GDM1 (cell line): ENCODE results near the gene TRPV2.

Experiments used
- DNase-seq: peaks from one replicate; lab custom pipeline; 2025; lab: John Stamatoyannopoulos, UW

Gene TRPV2

DNA sequence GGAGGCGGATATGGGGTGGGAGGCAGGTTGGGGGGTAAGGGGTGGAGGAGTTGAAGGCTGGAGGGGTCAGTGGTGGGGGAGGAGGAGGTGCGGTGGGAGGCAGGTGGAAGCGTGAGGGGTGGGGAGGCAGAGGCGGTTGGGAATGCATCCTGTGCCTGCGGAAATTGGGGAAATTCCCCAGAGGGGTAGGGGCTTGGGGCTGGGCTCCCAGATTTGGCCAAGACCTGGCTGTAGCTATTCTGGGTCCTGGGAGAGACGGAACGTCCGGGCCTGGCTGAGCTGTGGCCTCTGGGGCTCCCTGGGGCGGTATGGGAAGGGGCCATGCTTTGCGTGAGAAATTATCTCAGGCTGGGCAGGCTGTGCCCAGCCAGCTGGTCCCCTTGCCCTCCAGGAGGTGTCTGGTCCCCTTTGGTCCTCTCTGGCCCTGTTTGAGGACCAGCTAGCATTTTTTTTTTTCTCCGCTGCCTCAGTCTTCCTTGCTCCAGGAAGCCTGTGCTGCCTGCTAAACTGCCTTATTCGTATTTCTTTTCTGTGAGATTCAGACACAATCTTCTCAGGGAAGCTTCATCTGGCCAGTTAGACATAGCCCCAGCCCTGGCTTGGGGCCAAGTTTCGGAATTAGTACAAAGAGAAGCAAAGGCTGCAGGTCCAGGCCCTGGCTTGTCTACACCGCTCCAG is 7.3 kb upstream of the TRPV2 start:
- DNase-seq, result no peak

DNA sequence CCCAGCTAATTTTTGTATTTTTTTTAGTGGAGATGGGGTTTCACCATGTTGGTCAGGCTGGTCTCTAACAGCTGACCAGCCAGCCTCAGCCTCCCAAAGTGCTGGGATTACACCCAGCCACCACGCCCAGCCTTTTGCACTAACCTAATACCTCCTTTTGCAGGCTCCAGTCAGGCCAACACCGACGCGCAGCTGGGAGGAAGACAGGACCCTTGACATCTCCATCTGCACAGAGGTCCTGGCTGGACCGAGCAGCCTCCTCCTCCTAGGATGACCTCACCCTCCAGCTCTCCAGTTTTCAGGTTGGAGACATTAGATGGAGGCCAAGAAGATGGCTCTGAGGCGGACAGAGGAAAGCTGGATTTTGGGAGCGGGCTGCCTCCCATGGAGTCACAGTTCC is 2.0 kb downstream of the TRPV2 start:
- no peak for DNase-seq

DNA sequence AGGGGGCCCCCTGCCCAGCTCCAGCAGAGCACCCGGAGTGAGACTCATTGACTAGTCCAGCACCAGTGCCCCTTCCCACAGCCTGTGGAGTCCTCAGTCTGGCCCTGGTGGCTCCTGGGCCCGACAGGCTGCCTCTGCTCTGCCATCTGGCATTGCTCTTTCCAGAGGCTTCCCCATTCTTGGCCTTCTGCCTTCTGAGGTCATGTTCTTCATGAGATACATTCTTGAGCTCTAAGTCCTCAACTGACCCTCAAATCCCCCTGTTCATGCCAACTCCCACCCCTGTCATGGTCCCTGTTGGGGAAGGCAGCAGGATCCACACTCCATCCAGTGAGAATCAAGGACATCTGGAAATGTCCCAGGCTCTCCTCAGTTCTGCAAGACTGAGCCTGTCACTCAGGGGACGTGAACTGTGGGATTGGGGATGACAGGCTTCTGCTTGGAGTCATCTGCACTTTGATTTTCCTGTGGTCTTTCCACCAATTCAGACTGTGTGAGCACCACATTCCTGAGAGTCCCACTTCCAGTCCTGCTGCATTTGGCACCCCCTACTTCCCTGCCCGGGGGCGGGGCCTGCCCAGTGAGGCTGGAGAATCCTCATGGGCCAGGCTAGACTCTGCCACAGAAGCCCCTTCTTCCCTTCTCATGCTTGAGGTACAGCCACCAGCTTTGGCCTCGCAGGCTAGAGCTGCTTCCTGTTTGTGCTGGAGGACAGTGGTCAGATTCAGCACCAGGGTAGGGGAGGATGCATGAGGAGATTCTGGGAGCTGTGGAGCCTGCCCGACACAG is 2.7 kb downstream of the TRPV2 start:
- no peak for DNase-seq

DNA sequence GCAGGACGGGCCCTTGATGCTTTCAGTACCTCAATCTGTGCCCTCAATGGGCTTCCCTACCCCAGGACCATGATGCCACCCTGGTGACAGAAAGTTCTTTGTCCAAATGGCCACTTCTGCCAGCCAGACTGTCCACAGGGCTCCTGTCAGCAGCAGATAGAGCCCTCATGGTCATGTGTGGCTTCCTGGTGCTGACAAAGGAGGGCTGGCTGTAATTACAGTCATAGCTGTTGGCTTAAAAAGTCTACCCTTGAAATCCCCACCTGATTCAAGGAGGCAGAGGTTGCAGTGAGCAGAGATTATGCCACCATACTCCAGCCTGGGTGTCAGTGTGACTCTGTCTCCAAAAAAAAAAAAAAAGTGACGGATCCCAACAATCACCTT is 3.3 kb downstream of the TRPV2 start:
- DNase-seq, result no peak

DNA sequence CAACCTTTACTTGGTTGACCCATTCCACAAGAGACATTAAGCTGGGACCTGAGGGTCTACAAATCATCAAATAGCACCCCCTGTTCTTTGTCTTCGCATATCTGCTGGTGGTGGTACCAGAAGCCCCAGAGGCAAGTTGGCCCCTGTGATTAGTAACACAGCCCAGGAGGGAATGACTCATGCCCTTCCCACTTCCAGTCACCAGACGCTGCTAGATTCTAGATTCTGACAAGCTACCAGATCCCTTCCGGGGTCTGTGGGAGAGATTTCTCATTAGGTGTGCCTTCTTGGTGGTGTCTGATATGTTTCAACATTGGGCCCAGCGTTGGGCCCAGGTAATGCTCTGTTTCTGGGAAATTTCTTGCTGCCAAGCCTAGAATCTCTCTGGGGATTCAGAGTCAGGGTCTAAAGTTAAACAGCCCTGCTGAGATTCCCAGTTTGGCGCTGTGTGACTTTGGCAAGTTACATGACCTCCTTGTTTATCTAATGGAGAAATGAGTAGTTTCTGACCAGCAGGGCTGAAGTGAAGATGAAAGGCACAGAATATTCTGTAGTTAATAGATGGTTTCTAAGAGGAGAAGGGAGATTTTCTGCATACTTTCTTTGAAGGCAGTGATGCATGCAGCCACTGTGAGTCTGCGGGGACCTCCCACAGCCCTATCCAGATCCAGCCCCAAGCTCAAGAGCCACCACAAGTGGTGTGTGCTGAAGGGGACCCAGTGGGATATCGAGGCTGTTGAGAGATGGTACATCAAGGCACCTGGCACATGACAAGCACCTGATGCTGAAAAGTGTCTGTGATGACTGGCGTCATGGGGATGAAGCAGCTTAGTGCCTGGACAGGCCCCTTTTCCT is 3.9 kb downstream of the TRPV2 start:
- no peak for DNase-seq

DNA sequence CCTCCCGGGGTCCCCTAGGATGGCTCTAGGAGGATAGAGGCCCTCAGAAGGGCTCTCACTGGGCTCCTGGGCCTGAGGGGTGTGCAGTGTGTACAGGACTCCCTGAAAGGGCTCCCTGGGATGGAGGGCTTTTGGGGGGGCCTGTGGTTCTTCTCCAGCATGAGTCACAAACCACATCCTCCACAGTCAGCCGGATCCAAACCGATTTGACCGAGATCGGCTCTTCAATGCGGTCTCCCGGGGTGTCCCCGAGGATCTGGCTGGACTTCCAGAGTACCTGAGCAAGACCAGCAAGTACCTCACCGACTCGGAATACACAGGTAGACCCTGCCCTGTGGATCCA is 4.5 kb downstream of the TRPV2 start:
- DNase-seq, result peak; percentile 23

DNA sequence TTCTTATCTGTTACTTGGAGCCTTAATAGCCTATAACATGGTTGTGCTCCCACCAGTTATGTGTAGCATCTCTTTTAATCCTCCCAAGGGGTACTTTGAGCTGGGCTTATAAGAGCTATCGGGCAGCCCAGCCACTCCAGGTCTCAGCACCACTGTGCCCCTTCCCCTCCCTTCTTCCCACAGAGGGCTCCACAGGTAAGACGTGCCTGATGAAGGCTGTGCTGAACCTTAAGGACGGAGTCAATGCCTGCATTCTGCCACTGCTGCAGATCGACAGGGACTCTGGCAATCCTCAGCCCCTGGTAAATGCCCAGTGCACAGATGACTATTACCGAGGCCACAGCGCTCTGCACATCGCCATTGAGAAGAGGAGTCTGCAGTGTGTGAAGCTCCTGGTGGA is 7.0 kb downstream of the TRPV2 start:
- DNase-seq, result no peak

DNA sequence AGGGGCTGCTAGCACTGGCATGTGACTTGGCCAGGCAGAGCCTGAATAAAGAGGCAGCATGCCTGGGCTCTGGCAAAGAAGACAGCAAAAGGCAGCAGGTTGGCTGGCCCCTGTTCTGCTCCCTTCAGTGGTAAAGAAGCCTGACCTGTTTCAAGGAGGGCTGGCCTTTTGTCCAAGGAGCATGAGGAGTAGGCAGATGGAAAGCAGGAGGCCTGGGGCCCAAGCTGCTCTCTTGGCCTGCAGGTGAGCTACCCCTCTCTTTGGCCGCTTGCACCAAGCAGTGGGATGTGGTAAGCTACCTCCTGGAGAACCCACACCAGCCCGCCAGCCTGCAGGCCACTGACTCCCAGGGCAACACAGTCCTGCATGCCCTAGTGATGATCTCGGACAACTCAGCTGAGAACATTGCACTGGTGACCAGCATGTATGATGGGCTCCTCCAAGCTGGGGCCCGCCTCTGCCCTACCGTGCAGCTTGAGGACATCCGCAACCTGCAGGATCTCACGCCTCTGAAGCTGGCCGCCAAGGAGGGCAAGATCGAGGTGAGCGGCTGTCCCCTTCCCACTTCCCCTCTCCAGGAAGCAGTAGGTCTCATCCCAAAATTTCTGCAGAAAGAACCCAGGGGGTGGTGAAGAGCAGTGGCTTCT is 8.0 kb downstream of the TRPV2 start:
- no peak for DNase-seq

DNA sequence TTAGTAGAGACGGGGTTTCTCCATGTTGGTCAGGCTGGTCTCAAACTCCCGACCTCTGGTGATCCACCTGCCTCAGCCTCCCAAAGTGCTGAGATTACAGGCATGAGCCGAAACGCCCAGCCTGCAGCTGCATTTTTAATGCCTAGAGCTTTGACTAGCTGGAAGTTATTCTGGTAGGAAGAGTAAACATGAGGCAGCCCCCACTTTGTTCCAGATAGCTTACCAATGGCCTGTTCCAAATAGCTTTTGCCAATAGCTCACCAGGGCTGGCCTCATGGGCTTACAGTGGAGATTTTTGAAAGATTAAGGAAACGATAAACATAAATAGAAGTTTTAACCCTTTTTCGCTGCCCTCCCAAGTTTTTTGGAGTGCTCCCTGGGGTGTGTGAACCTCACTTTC is 9.8 kb downstream of the TRPV2 start:
- no peak for DNase-seq

DNA sequence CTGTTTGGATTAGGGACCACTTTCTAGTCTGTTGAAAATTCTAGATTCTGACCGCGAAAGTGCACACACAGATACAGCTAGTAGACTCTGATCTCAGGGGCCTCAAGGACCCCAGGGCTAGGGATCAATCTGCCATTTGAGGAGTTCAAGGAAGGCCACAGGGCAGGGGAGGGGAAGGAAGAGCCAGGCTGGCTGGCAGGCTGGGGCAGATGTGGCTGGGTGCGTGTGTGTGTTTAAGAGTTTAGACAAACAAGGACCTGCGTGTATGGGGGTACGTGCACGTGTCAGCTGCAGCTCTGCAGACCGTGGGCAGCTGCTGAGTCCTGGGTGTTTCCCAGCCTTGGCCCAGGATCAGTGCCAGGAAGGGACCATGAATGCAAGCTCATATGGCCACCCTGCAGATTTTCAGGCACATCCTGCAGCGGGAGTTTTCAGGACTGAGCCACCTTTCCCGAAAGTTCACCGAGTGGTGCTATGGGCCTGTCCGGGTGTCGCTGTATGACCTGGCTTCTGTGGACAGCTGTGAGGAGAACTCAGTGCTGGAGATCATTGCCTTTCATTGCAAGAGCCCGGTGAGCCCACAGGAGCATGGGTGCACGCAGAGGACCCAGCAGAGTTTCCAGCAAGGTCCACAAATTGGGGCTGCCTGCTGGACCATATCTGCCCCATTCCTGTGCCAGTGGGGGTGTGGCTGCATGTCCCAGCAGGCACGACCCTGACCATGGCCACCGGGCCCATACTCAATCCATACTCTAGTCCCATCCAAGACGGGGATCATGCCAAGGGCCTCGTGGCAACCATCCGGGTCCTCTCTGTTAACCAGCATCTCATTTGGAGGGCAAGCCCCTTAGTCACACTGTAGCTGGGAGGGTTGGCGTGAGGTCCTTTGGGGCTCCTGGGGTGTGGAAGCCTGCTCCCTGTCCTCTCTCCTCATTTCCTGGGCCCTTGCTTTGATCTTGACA is 10.6 kb downstream of the TRPV2 start:
- no peak for DNase-seq

DNA sequence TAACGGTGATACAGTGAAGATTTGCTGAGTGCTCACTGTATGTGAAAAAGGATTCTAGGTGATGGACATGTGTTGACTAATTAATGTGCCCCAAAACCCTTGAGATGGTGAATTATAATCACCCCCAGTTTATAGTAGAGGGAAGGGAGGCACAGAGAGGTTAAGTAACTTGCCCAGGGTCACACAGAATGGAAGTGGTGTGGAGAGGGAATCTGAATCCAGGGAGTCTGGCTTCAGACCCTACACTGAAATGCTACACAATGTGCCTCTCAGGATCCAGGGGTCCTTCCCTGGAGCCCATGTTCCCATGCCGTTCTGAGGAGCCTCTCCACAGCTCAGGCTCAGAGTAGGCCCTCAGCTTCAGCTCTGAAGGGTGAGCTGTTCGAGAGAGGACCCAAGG is 11.6 kb downstream of the TRPV2 start:
- no peak for DNase-seq

DNA sequence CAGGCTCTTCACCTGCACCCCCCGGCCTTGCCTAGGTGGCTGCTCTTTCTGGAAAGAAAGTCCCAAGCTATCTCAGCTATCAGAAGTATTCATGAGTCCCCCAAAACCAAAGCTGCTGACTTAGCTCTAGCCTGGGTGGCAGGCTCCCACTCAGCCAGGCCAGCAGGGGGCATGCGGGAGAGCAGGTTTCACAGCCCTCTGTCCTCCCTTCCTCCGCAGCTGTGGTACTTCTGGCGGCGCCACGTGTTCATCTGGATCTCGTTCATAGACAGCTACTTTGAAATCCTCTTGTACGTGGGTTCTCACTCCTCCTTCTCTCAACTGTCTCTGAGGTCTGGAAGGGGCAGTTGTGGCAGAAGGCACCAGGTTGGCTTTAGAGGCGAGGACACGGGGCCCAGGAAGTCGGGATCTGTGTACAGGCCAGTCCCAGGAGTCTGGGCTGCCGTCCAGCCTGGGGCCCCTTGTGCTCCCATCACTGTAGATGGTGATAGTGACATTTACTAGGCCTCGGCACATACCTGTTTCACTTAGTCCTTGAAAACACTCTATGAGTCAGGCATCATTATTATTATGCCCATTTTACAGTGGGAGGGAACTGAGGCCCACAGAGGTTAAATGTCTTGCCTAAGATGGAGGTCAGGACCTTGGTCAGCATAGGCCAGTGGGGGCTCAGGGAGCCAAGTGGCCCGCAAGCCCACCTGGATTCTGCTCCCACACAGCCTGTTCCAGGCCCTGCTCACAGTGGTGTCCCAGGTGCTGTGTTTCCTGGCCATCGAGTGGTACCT is 12.9 kb downstream of the TRPV2 start:
- no peak for DNase-seq

DNA sequence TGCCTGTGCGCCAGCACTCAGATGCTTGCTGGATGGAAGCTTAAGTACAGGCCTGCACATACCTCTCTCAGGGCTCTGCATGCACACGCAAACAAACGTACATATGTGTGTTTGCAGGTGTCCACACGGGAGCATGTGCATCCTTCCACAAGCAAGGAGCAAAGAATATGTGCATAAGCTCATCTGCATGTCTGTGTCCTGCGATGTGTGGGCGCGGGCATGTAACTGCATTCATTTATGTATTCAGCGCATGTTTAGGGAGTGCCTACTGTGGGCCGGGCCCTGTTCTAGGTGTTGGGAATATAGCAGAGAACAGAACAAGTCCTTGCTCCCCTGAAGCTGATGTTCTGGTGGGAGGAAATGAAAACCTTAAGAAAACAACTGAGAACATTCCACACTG is 13.7 kb downstream of the TRPV2 start:
- no peak for DNase-seq

DNA sequence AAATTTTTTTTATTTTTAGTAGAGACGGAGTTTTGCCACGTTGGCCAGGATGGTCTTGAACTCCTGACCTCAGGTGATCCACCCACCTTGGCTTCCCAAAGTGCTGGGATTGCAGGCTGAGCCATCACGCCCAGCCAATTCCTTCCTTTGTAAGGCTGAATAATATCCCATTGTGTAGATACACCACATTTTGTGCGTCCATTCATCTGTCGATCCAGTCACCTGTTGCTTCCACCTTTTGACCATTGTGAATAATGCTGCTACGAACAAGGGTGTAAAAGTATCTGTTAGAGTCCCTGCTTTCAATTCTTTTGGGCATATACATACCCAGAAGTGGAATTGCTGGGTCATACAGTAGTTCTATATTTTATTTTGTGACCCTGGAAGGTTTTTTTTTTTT is 15.3 kb downstream of the TRPV2 start:
- DNase-seq, result no peak

DNA sequence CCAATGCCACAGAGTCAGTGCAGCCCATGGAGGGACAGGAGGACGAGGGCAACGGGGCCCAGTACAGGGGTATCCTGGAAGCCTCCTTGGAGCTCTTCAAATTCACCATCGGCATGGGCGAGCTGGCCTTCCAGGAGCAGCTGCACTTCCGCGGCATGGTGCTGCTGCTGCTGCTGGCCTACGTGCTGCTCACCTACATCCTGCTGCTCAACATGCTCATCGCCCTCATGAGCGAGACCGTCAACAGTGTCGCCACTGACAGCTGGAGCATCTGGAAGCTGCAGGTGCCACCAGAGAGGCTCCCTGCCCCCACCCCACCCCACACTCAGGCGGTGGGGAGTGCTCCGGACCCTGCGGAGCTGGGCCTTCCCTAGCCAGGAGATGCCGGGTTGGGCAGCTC is 16.6 kb downstream of the TRPV2 start:
- DNase-seq, result no peak

DNA sequence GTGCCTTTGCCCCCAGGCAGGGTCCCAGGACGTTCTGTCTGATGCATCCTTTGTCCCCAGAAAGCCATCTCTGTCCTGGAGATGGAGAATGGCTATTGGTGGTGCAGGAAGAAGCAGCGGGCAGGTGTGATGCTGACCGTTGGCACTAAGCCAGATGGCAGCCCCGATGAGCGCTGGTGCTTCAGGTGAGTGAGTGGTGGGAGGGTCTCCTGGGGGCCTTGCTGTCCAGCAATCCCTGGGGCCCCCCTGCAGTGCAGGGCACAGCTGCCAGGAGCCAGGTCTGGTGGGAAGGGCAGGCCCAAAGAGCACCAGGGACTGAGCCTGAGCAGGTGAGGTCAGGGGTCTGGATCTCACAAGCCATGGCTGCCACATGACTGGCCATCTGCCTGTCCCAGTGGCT is 18.1 kb downstream of the TRPV2 start:
- no peak for DNase-seq

DNA sequence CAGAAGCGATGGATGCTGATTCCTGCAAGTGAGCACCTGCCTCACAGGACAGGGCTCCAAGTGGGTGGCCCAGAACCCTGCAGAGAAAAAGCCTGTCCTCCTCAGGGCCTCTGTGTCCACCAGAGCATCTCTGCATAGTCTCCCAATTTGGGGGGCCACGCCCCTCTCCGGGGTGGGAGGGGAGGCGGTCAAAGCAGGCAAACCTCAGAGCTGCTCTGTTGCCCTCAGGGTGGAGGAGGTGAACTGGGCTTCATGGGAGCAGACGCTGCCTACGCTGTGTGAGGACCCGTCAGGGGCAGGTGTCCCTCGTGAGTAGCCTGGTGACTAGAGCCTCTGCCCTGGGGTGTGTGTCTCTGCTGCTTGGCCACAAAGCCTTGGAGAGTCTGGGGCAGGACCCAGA is 19.3 kb downstream of the TRPV2 start:
- DNase-seq, result no peak

DNA sequence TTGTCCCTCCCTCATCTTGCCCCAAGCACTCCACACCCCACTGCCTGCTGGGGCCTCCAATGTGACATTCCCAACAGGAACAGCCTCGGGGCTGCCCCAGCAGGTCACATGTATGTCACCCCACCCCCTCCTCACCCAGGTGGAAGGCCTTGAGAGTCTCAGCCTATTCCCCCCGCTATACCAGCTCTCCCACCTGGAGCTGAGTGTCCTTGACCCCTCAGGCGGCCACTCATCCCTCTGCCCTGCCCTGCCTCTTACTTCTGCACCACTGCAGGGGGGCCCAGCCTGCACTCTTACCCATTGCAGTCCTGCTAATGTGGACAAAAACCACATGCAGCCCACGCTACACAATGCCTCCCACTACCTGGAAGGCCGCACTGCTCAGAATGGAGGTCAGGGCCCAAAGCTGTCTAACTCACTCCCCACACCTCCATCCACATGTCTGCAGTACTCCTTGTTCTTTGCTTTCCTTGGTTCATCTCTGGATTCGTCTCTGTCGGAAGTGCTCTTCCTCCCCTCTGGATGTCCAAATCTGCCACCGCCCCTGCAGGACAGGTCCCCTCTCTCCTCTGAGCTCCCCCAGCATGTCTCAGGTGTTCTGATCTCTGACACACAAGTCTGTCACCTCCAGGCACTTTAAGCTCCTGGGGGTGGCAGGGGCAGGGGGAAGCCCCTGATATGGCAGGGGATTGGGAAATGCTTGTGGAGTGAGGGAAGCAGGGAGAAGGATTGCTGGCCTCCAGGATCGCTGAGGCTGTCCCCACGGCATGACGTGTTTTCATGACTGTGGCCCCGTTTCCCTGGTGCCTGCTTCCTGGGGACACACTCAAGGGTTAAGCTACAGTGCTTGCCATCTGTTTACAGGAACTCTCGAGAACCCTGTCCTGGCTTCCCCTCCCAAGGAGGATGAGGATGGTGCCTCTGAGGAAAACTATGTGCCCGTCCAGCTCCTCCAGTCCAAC is 20.8 kb downstream of the TRPV2 start:
- DNase-seq, result no peak

DNA sequence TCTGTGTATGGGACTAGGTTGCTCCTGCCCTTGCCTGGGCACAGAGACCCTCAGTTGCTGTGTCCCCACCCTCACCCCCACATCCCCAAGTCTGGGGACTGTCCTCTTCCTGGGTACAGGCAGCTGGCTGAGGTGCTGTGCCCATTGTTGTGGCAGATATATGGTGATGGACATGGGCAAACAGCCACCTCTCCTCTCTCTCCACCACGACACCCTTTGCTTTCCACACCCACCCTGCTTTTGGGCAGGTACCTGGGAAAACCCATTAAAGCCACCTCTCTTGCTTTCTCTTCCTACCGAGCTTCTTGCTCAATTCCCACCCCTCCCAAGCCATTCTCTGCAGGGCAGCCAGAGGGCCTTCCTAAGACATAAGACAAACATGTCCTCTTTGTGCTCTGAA is 21.7 kb downstream of the TRPV2 start:
- no peak for DNase-seq
